WERI-Rb-1 (cell line): Measurements from ENCODE around the gene LILRB4.

Experiments
- DNase-seq: peaks from one replicate; pipeline ENCODE4 v3.0.0-alpha.2; 2020
- H3K27ac ChIP-seq: fragments of 250-450 bp; sonication (Bioruptor Pico); 2 replicates; pipeline ENCODE4 v1.5.1; 2020; ENCODE audit warnings: mild to moderate bottlenecking, moderate library complexity
- H3K27me3 ChIP-seq: fragments of 250-450 bp; sonication (Bioruptor Pico); 2 replicates; pipeline ENCODE4 v1.5.1; 2021; ENCODE audit warnings: mild to moderate bottlenecking, low read depth, moderate library complexity; ENCODE audit not compliant: insufficient read depth, severe bottlenecking
- H3K36me3 ChIP-seq: fragments of 250-450 bp; sonication (Bioruptor Pico); 2 replicates; pipeline ENCODE4 v1.5.1; 2020; ENCODE audit warnings: mild to moderate bottlenecking, moderate library complexity
- H3K4me3 ChIP-seq: 2 replicates; pipeline ENCODE4 v1.5.1; 2011; ENCODE audit warnings: low read depth, mild to moderate bottlenecking, control low read depth, low read length
- H3K9me3 ChIP-seq: fragments of 250-450 bp; sonication (Bioruptor Pico); 2 replicates; pipeline ENCODE4 v1.5.1; 2021; ENCODE audit warnings: mild to moderate bottlenecking, moderate library complexity; ENCODE audit not compliant: severe bottlenecking
- CTCF ChIP-seq: IDR thresholded peaks from 2 replicates; pipeline ENCODE4 v1.5.1; 2011; ENCODE audit warnings: low read depth, mild to moderate bottlenecking, control low read depth, inconsistent platforms, low read length

Gene LILRB4

GRCh38 chr19:54653181-54653809 lies 9.5 kb upstream of the LILRB4 start:
- H3K27me3 ChIP-seq, result peaks cover 72% of the 10 kb centered on the region
- no peak overlapping the region for H3K27ac ChIP-seq
- H3K4me3 ChIP-seq, result no peak overlapping the region
- TF ChIP-seq CTCF, result 0 out of 2 replicates have a peak, but pooled peaks have one; percentile 14
- H3K36me3 ChIP-seq, result no peaks in the 10 kb centered on the region
- H3K9me3 ChIP-seq, result no peaks in the 10 kb centered on the region
- DNase-seq, result no peak

GRCh38 chr19:54654447-54655321 lies 8.1 kb upstream of the LILRB4 start:
- H3K27ac ChIP-seq, result no peak overlapping the region
- no peak overlapping the region for H3K4me3 ChIP-seq
- no peaks in the 10 kb centered on the region for H3K36me3 ChIP-seq
- DNase-seq, result no peak
- peaks cover 69% of the 10 kb centered on the region for H3K27me3 ChIP-seq
- H3K9me3 ChIP-seq, result peaks cover 5% of the 10 kb centered on the region
- no peak for TF ChIP-seq CTCF

GRCh38 chr19:54659300-54659699 lies 3.5 kb upstream of the LILRB4 start:
- peaks cover 5% of the 10 kb centered on the region for H3K9me3 ChIP-seq
- H3K27ac ChIP-seq, result no peak overlapping the region
- DNase-seq, result no peak
- H3K4me3 ChIP-seq, result no peak overlapping the region
- no peak for TF ChIP-seq CTCF
- H3K27me3 ChIP-seq, result peaks cover 71% of the 10 kb centered on the region
- no peaks in the 10 kb centered on the region for H3K36me3 ChIP-seq

GRCh38 chr19:54660306-54660705 lies 2.5 kb upstream of the LILRB4 start:
- H3K9me3 ChIP-seq, result peaks cover 5% of the 10 kb centered on the region
- peaks cover 71% of the 10 kb centered on the region for H3K27me3 ChIP-seq
- H3K4me3 ChIP-seq, result no peak overlapping the region
- DNase-seq, result no peak
- no peaks in the 10 kb centered on the region for H3K36me3 ChIP-seq
- H3K27ac ChIP-seq, result no peak overlapping the region
- TF ChIP-seq CTCF, result no peak

- TF ChIP-seq CTCF, result no peak
- Histone ChIP-seq H3K27me3 (peaks cover 75% of the 10 kb centered on the region), H3K36me3 (no peaks in the 10 kb centered on the region), H3K27ac (no peak overlapping the region), H3K9me3 (peaks cover 5% of the 10 kb centered on the region), H3K4me3 (no peak overlapping the region)
- DNase-seq, result no peak
Observed at GRCh38 chr19:54660964-54661363, 1.8 kb upstream of the LILRB4 start.
